GM18511 (cell line): ENCODE results near the gene CWH43.
"Not testable (repeated sequence)": the region's sequence is repeated elsewhere in the genome, so short reads cannot be mapped to it uniquely, and the experiment has no call there.

ENCODE experiments used
- ATAC-seq: cut with Tn5 transposase; IDR thresholded peaks from one replicate; pipeline ENCODE4 v1.9.1; 2021; ENCODE audit warnings: mild to moderate bottlenecking, moderate library complexity; ENCODE audit not compliant: unreplicated experiment

The CWH43 gene

GRCh38 chr4:48974979-48975640 lies 11.0 kb upstream of the CWH43 start:
- ATAC-seq: no peak

DNA sequence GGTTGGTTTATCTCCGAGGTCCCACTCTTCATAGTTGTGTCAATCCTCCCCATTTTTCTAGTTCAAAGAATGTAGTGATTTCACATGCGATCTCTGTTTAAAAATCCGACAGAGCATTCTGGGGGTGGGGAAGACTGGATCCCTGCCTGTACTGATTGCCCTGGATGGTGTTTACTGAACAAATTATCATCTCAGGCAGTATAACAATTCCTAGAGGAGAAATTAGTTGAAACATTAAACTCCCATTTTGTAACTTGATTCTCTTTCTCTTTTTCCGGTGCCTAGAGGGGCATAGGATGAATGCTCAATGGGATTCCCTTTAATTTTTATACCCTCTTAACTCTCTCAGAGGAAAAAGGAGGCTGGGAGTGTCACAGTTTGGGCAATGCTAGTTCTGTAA lies 10.0 kb upstream of the CWH43 start:
- ATAC-seq: no peak

- no peak for ATAC-seq
Observed at GRCh38 chr4:48979914-48980579, 6.0 kb upstream of the CWH43 start.

GRCh38 chr4:48984005-48984404 lies 2.1 kb upstream of the CWH43 start:
- ATAC-seq: not testable (repeated sequence)

- no peak for ATAC-seq
Observed at GRCh38 chr4:48985602-48985975, 486 bp upstream of the CWH43 start.

- no peak for ATAC-seq
Observed at GRCh38 chr4:48986654-48987164, 634 bp downstream of the CWH43 start.

GRCh38 chr4:48989461-48990203 lies 3.6 kb downstream of the CWH43 start:
- no peak for ATAC-seq

DNA sequence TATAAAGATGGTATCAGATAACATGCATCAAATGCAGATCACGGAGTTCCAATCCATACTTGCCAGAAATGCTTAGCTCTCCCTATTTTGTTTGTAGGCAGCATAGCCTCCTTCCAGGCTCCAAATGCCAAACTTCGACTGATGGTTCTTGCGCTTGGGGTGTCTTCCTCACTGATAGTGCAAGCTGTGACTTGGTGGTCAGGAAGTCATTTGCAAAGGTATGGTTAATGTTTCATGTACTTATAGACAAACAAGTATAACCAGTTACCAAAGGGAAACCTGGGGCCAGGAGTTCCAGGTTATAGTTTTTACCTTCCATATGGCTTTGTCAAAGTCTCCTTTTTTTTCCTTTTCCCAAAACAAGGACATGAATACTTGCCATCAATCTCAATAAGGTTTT lies 5.3 kb downstream of the CWH43 start:
- ATAC-seq: no peak

GRCh38 chr4:48997962-48998361 lies 11.9 kb downstream of the CWH43 start:
- no peak for ATAC-seq

GRCh38 chr4:48998440-48998839 lies 12.4 kb downstream of the CWH43 start:
- ATAC-seq: no peak

- ATAC-seq: no peak
Observed at GRCh38 chr4:49000806-49001205, 14.7 kb downstream of the CWH43 start.

- no peak for ATAC-seq
Observed at GRCh38 chr4:49002931-49003330, 16.9 kb downstream of the CWH43 start.

GRCh38 chr4:49018718-49019295 lies 32.7 kb downstream of the CWH43 start:
- ATAC-seq: no peak

- no peak for ATAC-seq
Observed at GRCh38 chr4:49032440-49033161, 46.5 kb downstream of the CWH43 start.

DNA sequence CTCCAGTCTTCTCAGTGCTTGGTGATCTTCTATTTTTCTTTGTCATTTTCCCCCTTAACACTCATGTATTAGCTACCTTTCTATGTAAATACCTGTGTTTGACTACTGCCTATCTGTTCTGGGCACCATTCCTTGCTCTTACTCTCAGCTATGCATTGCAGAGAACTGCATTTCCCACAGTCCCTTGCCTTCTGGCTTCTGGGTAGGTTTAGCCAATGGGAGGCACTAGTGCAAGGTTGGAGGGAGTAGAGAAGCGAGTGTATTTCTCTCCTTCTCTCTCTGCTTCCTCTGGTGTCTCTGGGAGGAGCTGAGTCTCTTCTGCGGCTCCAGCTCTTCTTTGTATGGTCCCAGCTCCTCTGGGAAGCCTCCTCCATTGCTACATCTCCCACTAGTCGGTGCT lies 50.5 kb downstream of the CWH43 start:
- ATAC-seq: no peak

- no peak for ATAC-seq
Observed at GRCh38 chr4:49044270-49044669, 58.2 kb downstream of the CWH43 start.

DNA sequence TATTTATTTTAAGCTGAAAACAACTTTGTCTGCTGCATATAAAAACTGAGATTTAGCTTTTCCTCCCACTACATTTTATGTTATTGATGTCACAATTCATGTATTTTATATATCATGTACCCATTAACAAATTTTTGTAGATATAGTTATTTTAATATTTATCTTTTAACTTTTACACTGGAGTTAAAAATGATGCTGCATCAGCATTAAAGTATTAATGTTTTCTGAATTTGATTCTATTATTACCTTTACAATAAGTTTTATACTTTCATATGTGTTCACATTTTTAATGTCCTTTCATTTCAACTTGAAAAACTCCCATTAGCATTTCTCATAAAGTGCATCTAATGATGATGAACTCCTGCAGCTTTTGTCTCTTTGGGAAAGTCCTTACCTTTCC lies 72.2 kb downstream of the CWH43 start:
- ATAC-seq: no peak

GRCh38 chr4:49063670-49064069 lies 77.6 kb downstream of the CWH43 start:
- no peak for ATAC-seq

DNA sequence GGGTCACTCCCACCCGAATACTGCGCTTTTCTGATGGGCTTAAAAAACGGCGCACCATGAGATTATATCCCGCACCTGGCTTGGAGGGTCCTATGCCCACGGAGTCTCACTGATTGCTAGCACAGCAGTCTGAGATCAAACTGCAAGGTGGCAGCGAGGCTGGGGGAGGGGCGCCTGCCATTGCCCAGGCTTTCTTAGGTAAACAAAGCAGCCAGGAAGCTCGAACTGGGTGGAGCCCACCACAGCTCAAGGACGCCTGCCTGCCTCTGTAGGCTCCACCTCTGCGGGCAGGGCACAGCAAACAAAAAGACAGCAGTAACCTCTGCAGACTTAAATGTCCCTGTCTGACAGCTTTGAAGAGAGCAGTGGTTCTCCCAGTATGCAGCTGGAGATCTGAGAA lies 86.1 kb downstream of the CWH43 start:
- not testable (repeated sequence) for ATAC-seq

GRCh38 chr4:49091883-49092282 lies 105.8 kb downstream of the CWH43 start:
- not testable (repeated sequence) for ATAC-seq

GRCh38 chr4:49092608-49093135 lies 106.6 kb downstream of the CWH43 start:
- ATAC-seq: peak; percentile 49
